Skeletal muscle tissue (tissue), 4 donors: ENCODE measurements around the gene ATG5. TPM values are rescaled to one million over a fixed set of nuclear protein-coding genes. Genes with fewer than 3 reads are reported as not detected.
"Not testable (repeated sequence)": the region's sequence is repeated elsewhere in the genome, so short reads cannot be mapped to it uniquely, and the experiment has no call there.

Experiments used
- H3K27ac ChIP-seq: one replicate; pipeline ENCODE4 v1.7.0; 2013; ENCODE audit warnings: mild to moderate bottlenecking, low read depth, low read length, inconsistent platforms
- H3K27me3 ChIP-seq, 3 donors: one replicate each; pipeline ENCODE4 v1.7.0; 2013; ENCODE audit warnings: low read length in 3 of 3; ENCODE audit not compliant: control insufficient read depth in 3 of 3, insufficient read depth in 3 of 3
- H3K36me3 ChIP-seq, 3 donors: one replicate each; pipeline ENCODE4 v1.7.0; 2013; ENCODE audit warnings: low read length in 3 of 3; ENCODE audit not compliant: control insufficient read depth in 3 of 3, insufficient read depth in 3 of 3
- H3K4me1 ChIP-seq, 3 donors: one replicate each; pipeline ENCODE4 v1.7.0; 2013; ENCODE audit warnings: low read length in 3 of 3, mild to moderate bottlenecking in 3 of 3; ENCODE audit not compliant: control insufficient read depth in 3 of 3, insufficient read depth in 3 of 3
- H3K4me3 ChIP-seq, 3 donors: one replicate each; pipeline ENCODE4 v1.7.0; 2013; ENCODE audit warnings: low read length in 3 of 3
- H3K9ac ChIP-seq, 3 donors: one replicate each; pipeline ENCODE4 v1.7.0; 2013; ENCODE audit warnings: low read length in 3 of 3, mild to moderate bottlenecking in 3 of 3, moderate library complexity in 2 of 3, low read depth in 1 of 3
- H3K9me3 ChIP-seq, 3 donors: one replicate each; pipeline ENCODE4 v1.7.0; 2013; ENCODE audit warnings: low read length in 3 of 3; ENCODE audit not compliant: control insufficient read depth in 3 of 3
- total RNA-seq: library from RNA; depleted of rRNA; stranded (reverse); fragments of >200 nt; gene quantifications from one replicate; pipeline ENCODE4 v1.2.3, GENCODE V29; 2014
- donor health status: Osteomylitis.

ATG5 gene
- total RNA-seq, 1 donor from 2014 or later: 38.1 TPM

DNA sequence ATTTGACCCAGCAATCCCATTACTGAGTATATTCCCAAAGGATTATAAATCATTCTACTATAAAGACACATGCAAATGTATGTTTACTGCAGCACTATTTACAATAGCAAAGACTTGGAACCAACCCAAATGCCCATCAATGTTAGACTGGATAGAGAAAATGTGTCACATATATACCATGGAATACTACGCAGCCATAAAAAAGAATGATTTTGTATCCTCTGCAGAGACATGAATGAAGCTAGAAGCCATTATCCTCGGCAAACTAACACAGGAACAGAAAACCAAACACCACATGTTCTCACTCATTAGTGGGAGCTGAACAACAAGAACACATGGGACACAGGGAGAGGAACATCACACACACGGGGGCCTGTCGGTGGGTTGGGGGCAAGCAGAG lies 57.1 kb downstream of the ATG5 start:
- H3K9ac ChIP-seq, H3K4me1 ChIP-seq, H3K36me3 ChIP-seq, H3K4me3 ChIP-seq, H3K27ac ChIP-seq, H3K27me3 ChIP-seq, H3K9me3 ChIP-seq: not testable (repeated sequence)

DNA sequence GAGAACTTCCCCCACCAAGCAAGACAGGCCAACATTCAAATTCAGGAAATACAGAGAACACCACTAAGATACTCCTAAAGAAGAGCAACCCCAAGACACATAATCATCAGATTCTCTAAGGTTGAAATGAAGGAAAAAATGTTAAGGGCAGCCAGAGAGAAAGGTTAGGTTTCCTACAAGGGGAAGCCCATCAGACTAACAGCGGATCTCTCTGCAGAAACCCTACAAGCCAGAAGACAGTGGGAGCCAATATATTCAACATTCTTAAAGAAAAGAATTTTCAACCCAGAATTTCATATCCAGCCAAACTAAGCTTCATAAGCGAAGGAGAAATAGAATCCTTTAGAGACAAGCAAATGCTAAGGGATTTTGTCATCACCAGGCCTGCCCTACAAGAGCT lies 61.1 kb downstream of the ATG5 start:
- H3K27me3 ChIP-seq, H3K9me3 ChIP-seq, H3K9ac ChIP-seq, H3K4me3 ChIP-seq, H3K36me3 ChIP-seq, H3K27ac ChIP-seq, H3K4me1 ChIP-seq: not testable (repeated sequence)

DNA sequence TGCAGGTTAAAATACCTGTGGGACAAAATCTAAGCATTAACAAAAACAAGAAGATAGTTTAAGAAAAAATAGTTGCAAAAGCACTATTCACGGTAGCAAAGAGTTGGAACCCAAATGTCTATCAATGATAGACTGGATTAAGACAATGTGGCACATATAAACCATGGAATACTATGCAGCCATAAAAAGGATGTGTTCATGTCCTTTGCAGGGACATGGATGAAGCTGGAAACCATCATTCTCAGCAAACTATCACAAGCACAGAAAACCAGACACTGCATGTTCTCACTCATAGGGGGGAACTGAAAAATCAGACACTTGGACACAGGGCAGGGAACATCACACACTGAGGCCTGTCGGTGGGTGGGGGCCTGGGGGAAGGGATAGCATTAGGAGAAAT lies 65.8 kb downstream of the ATG5 start:
- not testable (repeated sequence) for H3K4me3 ChIP-seq, H3K9me3 ChIP-seq, H3K27ac ChIP-seq, H3K9ac ChIP-seq, H3K36me3 ChIP-seq, H3K4me1 ChIP-seq, H3K27me3 ChIP-seq

DNA sequence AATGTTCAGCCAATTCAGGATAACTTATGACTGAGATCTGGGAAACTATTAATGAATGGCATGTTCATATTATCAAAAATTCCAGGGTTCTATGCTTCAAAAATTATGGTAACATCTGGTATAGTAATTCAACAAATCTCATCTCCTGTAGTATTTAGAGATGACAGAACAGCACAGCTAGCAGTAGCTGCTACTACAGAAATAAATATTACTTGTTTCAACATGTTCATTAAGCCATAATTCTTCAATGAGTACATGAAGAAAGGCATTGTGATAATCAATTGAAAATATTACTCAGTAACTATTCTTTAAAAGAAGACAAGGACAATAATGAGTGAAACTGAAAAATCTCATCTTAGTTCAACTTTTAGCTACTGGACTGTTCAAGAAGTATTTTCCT lies 66.8 kb downstream of the ATG5 start:
- peaks cover 2 to 7% (median 2%) of the 10 kb centered on the region in 3 donors for H3K4me1 ChIP-seq
- H3K9ac ChIP-seq: no peak overlapping the region
- H3K4me3 ChIP-seq: no peak overlapping the region
- H3K36me3 ChIP-seq: no peaks in the 10 kb centered on the region
- no peaks in the 10 kb centered on the region for H3K9me3 ChIP-seq
- H3K27ac ChIP-seq: no peak overlapping the region
- no peaks in the 10 kb centered on the region for H3K27me3 ChIP-seq

DNA sequence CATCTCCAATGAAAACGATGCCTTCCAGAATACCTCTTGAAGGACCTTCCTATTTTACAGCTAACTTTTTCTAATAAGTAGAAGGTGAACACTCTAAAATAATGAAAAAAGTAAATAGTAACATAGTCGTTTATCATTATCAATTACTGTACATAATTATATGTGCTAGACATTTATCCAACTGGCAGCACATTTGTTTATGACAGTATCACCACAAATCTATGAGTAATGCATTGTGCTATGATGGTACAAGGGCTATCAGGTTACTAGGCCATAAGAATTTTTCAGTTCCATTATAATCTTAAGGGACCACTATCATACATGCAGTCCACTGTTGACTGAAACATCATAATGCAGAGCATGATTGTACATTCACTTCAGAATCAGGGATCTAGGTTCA lies 68.4 kb downstream of the ATG5 start:
- Histone ChIP-seq H3K9me3 (no peaks in the 10 kb centered on the region), H3K36me3 (no peaks in the 10 kb centered on the region), H3K27ac (no peak overlapping the region), H3K4me3 (no peak overlapping the region), H3K4me1 (peaks cover 5 to 9% (median 7%) of the 10 kb centered on the region in 3 donors), H3K9ac (no peak overlapping the region), H3K27me3 (no peaks in the 10 kb centered on the region)

DNA sequence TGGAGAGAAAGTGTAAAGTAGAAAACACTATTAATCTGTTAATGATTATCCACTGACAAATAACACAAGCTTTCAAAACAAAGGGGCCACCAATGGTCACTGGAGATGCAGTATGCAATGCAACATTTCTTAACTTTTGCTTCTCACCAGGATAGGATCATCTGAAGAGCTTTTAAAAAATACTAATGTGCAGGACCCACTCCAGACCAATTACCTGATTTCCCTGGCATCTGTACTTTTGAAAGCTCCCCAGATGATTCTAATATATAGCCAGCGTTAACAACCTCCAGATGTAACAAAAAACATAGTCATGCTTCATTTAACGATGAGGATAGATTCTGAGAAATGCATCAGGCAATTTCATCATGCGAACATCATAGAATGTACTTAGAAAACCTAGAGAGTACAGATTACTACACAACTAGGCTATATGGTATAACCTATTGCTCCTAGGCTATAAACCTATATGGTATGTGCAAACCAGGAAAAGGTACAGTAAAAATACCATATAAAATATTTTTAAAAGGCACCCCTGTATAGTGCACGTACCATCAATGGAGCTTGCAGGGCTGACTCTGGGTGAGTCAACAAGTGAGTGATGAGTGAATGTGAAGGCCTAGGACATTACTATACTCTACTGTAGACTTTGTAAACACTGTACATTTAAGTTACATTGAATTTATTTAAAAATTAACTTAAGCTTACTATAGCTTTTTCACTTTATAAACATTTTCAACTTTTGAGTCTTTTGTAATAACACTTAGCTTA lies 69.2 kb downstream of the ATG5 start:
- Histone ChIP-seq H3K4me1 (peaks cover 5 to 9% (median 7%) of the 10 kb centered on the region in 3 donors), H3K27ac (no peak overlapping the region), H3K27me3 (no peaks in the 10 kb centered on the region), H3K4me3 (no peak overlapping the region), H3K9me3 (no peaks in the 10 kb centered on the region), H3K36me3 (no peaks in the 10 kb centered on the region), H3K9ac (no peak overlapping the region)

DNA sequence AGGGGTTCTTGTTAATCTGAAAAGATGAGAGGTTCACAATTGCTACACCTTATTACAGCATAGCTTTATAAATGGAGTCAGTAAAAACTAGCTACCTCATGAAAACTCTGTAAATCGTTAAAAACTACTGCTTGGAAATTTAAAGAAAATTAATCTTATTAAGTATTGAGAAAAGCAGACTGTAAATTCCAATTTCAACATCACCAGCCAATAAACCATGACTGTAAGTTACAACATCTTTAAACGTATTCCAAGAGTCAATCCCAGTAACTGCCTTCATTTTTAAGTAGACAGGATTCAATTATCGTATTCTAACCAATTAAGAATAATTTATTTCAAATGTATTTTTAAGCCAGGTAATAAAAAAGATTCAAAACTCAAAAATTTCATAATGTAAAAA lies 70.3 kb downstream of the ATG5 start:
- Histone ChIP-seq H3K36me3 (no peaks in the 10 kb centered on the region), H3K9ac (no peak overlapping the region), H3K4me1 (peaks cover 5 to 9% (median 7%) of the 10 kb centered on the region in 3 donors), H3K9me3 (no peaks in the 10 kb centered on the region), H3K27me3 (no peaks in the 10 kb centered on the region), H3K4me3 (no peak overlapping the region), H3K27ac (no peak overlapping the region)

DNA sequence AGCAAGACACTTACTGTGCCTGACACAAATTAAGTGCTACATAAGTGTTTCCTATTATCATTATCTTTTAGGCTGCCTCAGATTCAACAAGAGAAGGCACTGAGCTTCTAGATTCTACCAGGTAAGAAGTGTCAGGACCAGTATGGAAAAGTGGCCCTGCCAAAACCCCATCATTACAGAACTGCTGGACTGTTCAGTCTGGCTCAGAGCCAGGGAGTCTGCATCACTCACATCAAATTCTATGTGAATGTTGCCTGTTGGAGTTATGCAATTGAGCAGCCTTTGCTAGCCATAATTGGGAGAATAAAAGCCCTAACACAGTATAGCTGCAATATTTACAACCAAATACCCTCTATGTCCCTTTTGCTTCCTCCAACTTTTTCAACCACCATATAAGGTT lies 70.9 kb downstream of the ATG5 start:
- Histone ChIP-seq H3K9ac (no peak overlapping the region), H3K27ac (no peak overlapping the region), H3K4me1 (peaks cover 5 to 9% (median 7%) of the 10 kb centered on the region in 3 donors), H3K36me3 (no peaks in the 10 kb centered on the region), H3K4me3 (no peak overlapping the region), H3K27me3 (no peaks in the 10 kb centered on the region), H3K9me3 (no peaks in the 10 kb centered on the region)

DNA sequence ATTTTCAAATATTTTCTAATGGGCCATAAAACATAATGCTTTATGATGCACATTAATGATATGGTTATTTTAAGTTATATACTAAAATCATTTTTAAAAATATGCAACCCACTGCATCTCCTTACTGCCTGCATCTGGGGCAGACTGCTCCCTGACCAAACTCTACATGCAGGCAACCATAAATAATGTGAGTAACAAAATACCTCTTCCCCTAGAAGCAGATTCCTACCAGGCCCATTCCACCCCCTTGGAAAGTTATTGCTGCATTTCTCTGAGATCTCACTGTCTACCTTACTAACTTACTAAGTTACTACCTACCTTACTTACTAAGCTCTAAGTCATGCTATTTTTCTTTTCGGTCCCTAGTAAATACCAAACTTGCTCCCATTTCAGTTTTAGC lies 71.8 kb downstream of the ATG5 start:
- Histone ChIP-seq H3K9me3 (no peaks in the 10 kb centered on the region), H3K4me1 (peaks cover 5 to 9% (median 7%) of the 10 kb centered on the region in 3 donors), H3K36me3 (no peaks in the 10 kb centered on the region), H3K27me3 (no peaks in the 10 kb centered on the region), H3K4me3 (no peak overlapping the region), H3K27ac (no peak overlapping the region), H3K9ac (no peak overlapping the region)

DNA sequence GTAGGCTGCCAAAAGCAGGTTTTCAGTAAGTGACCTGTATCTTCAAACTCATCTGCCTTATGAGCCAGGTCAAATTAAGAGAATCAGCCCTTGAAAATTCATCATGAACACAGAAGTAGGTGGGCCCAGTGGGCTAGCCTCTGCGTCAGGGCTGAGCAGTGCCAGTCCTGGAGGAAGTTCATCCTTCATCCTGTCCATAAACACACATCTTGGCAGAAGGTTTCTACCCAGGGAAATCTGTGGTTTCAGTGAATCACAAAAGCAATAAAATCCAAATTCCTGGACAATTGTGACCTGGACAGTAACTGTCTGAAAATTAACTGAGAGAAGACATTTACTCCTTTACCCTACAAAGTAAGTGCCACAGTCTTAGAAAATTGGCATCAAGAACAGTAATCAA lies 72.4 kb downstream of the ATG5 start:
- Histone ChIP-seq H3K9me3 (no peaks in the 10 kb centered on the region), H3K4me3 (no peak overlapping the region), H3K36me3 (no peaks in the 10 kb centered on the region), H3K4me1 (peaks cover 5 to 9% (median 7%) of the 10 kb centered on the region in 3 donors), H3K27me3 (no peaks in the 10 kb centered on the region), H3K27ac (no peak overlapping the region), H3K9ac (no peak overlapping the region)
